Progenitor cell of endocrine pancreas (in vitro differentiated cells): Measurements from ENCODE around the gene ITSN2. TPM values are rescaled to one million over a fixed set of nuclear protein-coding genes. Genes with fewer than 3 reads are reported as not detected.

Experiments
- DNase-seq: peaks from one replicate; pipeline ENCODE4 v3.0.0; 2021; ENCODE audit warnings: low spot score; ENCODE audit not compliant: unreplicated experiment
- H3K27ac Mint-ChIP-seq: 2 replicates; pipeline ENCODE4 v1.8.0; 2021; ENCODE audit warnings: mild to moderate bottlenecking, moderate library complexity, mixed read lengths
- H3K27me3 Mint-ChIP-seq: 2 replicates; pipeline ENCODE4 v1.8.0; 2021; ENCODE audit warnings: mixed read lengths
- H3K36me3 Mint-ChIP-seq: 2 replicates; pipeline ENCODE4 v1.8.0; 2022; ENCODE audit warnings: mixed read lengths; ENCODE audit not compliant: insufficient read depth
- H3K4me1 Mint-ChIP-seq: 2 replicates; pipeline ENCODE4 v1.8.0; 2021; ENCODE audit warnings: low read depth, mixed read lengths
- H3K4me3 Mint-ChIP-seq: 2 replicates; pipeline ENCODE4 v1.8.0; 2021; ENCODE audit warnings: low read depth, mild to moderate bottlenecking, moderate library complexity, mixed read lengths
- H3K9me3 Mint-ChIP-seq: 2 replicates; pipeline ENCODE4 v1.8.0; 2021; ENCODE audit warnings: low read depth, mixed read lengths
- total RNA-seq: library from RNA; stranded (reverse); gene quantifications from 2 replicates; pipeline ENCODE4 v1.2.1, GENCODE V29; 2021
- TF ChIP-seq, protein P1 (sequence below): fragments of 200-600 bp; sonication (generic); IDR thresholded peaks from one replicate; pipeline ENCODE4 v1.5.0; 2021; ENCODE audit warnings: antibody characterized with exemption, mild to moderate bottlenecking; ENCODE audit not compliant: unreplicated experiment

The ITSN2 gene
- total RNA-seq, 1 donor from 2014 or later: 26.7 TPM

- Mint-ChIP-seq H3K4me3 (no peak overlapping the region), H3K9me3 (no peaks in the 10 kb centered on the region), H3K27ac (no peak overlapping the region), H3K27me3 (peaks cover 5% of the 10 kb centered on the region), H3K4me1 (peaks cover 2% of the 10 kb centered on the region), H3K36me3 (no peaks in the 10 kb centered on the region)
- TF ChIP-seq, protein P1, sequence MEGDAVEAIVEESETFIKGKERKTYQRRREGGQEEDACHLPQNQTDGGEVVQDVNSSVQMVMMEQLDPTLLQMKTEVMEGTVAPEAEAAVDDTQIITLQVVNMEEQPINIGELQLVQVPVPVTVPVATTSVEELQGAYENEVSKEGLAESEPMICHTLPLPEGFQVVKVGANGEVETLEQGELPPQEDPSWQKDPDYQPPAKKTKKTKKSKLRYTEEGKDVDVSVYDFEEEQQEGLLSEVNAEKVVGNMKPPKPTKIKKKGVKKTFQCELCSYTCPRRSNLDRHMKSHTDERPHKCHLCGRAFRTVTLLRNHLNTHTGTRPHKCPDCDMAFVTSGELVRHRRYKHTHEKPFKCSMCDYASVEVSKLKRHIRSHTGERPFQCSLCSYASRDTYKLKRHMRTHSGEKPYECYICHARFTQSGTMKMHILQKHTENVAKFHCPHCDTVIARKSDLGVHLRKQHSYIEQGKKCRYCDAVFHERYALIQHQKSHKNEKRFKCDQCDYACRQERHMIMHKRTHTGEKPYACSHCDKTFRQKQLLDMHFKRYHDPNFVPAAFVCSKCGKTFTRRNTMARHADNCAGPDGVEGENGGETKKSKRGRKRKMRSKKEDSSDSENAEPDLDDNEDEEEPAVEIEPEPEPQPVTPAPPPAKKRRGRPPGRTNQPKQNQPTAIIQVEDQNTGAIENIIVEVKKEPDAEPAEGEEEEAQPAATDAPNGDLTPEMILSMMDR: no peak
- no peak for DNase-seq
These were observed 43.0 kb upstream of the ITSN2 start for GRCh38 chr2:24403168-24403831.

DNA sequence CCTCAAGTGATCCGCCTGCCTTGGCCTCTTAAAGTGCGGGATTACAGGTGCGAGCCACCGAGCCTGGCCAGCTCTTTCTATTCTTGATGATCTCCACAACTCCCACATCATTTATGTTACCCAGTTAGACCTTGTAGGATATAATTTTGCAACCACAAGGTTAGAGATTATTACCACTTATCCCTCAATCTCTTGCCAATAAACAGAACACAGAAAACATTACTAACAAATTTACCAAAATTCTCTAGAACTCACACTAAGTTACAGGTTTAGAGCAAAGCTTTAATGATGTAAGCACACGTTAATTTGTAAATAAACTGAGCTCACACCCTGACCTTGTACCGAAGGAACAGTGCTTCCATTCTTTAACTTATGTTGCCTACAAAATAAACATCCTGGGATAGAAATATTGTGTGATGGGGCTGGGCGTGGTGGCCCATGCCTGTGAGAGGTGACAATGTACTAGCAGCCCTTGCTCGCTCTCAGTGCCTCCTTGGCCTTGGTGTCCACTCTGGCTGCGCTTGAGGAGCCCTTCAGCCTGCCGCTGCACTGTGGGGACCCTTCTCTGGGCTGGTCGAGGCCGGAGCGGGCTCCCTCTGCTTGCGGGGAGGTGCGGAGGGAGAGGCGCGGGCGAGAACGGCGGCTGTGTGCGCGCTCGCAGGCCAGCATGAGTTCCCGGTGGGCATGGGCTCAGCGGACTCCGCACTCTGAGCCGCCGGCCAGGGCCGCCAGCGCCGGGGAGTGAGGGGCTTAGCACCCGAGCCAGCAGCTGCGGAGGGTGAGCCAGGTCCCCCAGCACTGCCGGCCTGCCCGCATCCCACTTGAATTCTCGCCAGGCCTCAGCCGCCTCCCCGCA is 42.1 kb upstream of the ITSN2 start:
- Mint-ChIP-seq H3K9me3 (no peaks in the 10 kb centered on the region), H3K4me3 (no peak overlapping the region), H3K27me3 (peaks cover 3% of the 10 kb centered on the region), H3K27ac (no peak overlapping the region), H3K36me3 (no peaks in the 10 kb centered on the region), H3K4me1 (peaks cover 2% of the 10 kb centered on the region)
- TF ChIP-seq, protein P1: no peak
- no peak for DNase-seq

DNA sequence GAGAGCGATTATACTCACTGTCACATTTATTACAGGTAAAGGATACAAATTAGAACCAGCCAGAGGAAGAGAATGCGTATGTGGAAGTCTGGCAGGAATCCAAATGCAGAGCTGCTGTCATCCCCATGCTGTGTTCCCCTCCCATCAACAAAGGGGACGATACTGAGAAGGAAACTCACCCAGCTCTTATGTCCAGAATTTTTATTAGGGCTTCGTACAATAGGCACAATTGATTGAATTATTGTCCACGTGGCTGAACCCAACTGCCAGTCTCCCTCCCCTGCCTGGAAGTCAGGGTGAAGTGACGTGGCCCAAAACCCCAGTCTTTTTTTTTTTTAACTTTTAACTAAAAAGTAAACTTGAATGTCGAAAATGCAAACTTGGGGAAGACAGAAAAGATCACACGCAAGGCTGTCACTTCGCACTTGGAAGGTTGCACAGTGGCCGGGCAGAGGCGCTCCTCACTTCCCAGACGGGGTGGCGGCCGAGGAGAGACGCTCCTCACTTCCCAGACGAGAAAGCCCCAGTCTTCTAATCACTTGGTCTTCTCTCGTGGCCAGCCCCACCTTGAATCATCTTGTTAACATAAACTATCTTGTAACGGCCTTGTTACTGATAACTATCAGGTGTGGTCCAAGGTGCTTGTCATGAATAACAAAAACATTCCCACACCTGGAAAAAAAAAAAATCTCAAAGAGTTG is 40.0 kb upstream of the ITSN2 start:
- no peaks in the 10 kb centered on the region for H3K36me3 Mint-ChIP-seq
- no peaks in the 10 kb centered on the region for H3K9me3 Mint-ChIP-seq
- no peak for DNase-seq
- no peak overlapping the region for H3K4me3 Mint-ChIP-seq
- TF ChIP-seq, protein P1: no peak
- peaks cover 2% of the 10 kb centered on the region for H3K4me1 Mint-ChIP-seq
- peaks cover 3% of the 10 kb centered on the region for H3K27me3 Mint-ChIP-seq
- peak overlapping the region; percentile 17 for H3K27ac Mint-ChIP-seq

DNA sequence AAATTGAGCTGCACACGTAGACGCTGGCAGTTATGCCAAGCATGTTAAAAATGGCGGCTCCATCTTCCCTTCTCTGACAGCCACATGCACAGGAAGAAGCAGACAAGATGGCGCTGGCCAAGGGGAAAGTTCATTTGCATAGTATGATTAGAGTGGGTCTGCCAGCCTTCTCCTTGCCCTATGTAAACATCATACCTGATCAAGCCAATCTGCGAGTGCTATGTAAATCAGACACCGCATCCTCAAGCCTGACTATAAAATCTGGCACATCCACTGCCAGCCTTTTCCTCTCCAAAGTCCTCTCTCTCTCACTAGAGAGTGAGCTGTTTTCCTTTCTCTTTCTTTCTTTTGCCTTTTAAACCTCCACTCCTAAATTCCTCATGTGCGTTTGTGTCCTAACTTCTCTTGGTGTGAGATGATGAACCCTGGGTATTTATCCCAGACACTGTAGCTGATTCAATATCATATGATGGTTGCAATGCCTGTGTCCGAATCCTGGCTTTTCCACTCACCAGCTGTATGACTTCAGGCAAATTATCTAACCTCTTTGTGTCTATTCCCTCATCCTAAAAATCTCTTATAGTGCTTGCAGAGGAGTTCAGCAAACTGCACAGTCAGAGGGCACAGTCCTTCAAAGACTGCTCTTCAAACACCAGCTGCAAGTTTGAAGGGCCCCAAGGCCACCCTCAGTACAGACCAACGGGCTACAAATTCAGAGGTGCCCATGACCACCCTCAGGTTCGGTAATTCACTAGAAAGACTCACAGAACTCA is 39.3 kb upstream of the ITSN2 start:
- no peak for DNase-seq
- Mint-ChIP-seq H3K4me3 (no peak overlapping the region), H3K36me3 (no peaks in the 10 kb centered on the region), H3K4me1 (peaks cover 2% of the 10 kb centered on the region), H3K27me3 (peaks cover 3% of the 10 kb centered on the region), H3K9me3 (no peaks in the 10 kb centered on the region), H3K27ac (peak overlapping the region; percentile 17)
- TF ChIP-seq, protein P1: no peak
